Pancreas (tissue), 10 donors: ENCODE results near the gene UQCC2. TPM values are rescaled to one million over a fixed set of nuclear protein-coding genes. Genes with fewer than 3 reads are reported as not detected.

Experiments
- ATAC-seq, 4 donors: fragments of 200-7000 bp; cut with Tn5 transposase; one replicate each; pipeline versions ENCODE4 v1.8.0 to v1.9.1; 2020; ENCODE audit warnings: mild to moderate bottlenecking in 4 of 4, moderate library complexity in 4 of 4
- DNase-seq, 6 donors: peaks; one replicate each; pipeline ENCODE4 v3.0.0-alpha.2; 2020
- FAIRE-seq: peaks from 2 replicates; lab custom pipeline; 2012; peaks lifted over from hg19 to GRCh38; lab: Jason Lieb, UNC
- H3K27ac ChIP-seq, 4 donors: fragments of 200-600 bp; sonication (generic); 1 replicate in 3 of 4; 2 replicates in 1 of 4; pipeline versions ENCODE4 v1.5.0 to v1.8.0; 2020
- H3K27me3 ChIP-seq, 4 donors: fragments of 200-600 bp; one replicate each; pipeline ENCODE4 v1.8.0; 2021
- H3K36me3 ChIP-seq, 3 donors: fragments of 200-600 bp; sonication (generic) in 1 of 3; one replicate each; pipeline versions ENCODE4 v1.5.0 to v1.8.0; 2020 to 2021
- H3K4me1 ChIP-seq, 3 donors: fragments of 200-600 bp; one replicate each; pipeline ENCODE4 v1.8.0; 2021
- H3K4me3 ChIP-seq, 4 donors: fragments of 200-600 bp; sonication (generic) in 2 of 4; one replicate each; pipeline versions ENCODE4 v1.5.0 to v1.8.0; 2020 to 2021
- H3K9me3 ChIP-seq, 4 donors: fragments of 200-600 bp; one replicate each; pipeline ENCODE4 v1.8.0; 2021
- CTCF ChIP-seq, 4 donors: fragments of 200-600 bp; sonication (generic) in 3 of 4; IDR thresholded peaks; one replicate each; pipeline versions ENCODE4 v1.5.0 to v1.8.0; 2021; ENCODE audit warnings: antibody characterized with exemption in 4 of 4
- WGBS, 2 donors: extraction: QIAGEN DNeasy Blood & Tissue Kit; methylation state at CpG; one replicate each; pipeline ENCODE4 v1.1.7; 2013; 5-methylcytosine and 5-hydroxymethylcytosine counted together
- intact Hi-C, 3 donors: fragments of 100-400 bp; cut with DNase I; formaldehyde crosslinking; loops; one replicate each; pipeline versions ENCODE4 v1.11.1 to v1.14.2; 2022
- polyA plus RNA-seq, 2 donors: library from polyadenylated mRNA; stranded (reverse); fragments of 200-250 nt; gene quantifications; one replicate each; pipeline ENCODE4 v1.2.3, GENCODE V29; 2013
- total RNA-seq, 6 donors: library from RNA; stranded (reverse); fragmentation: NEBNext Ultra II Directional in 4 of 6; extraction: Animal tissue kit (Norgen Biotek cat#: 25700) in 4 of 6; gene quantifications; one replicate each; pipeline versions ENCODE4 v1.2.1 to v1.2.4, GENCODE V29; 2021 to 2023
- donor health status: healthy with polysubstance abuse.
- donor health status: DM: no; HTN: no; CAD: no; lungs with moderate emphysema.
- donor health status: DM: no; HTN: no; CAD: no.
- donor health status: control.
- donor health status: control.
- donor health status: Bipolar disorder and iron deficiency.
- donor health status: DM: yes; HTN: yes; CAD: no.
- donor health status: DM: no; HTN: no; CAD: no.
- donor health status: DM: no; HTN: no; CAD: no.
- donor health status: DM: yes; HTN: yes; CAD: no.

Gene UQCC2
- total and polyA plus RNA-seq, 8 donors: 13.9 to 58.9 (median 28.6) TPM

- no peak for FAIRE-seq
- H3K27ac ChIP-seq: no peak overlapping the region
- DNase-seq: peak in 1 of 6 donors; percentile 70
- H3K36me3 ChIP-seq: peaks cover 0 to 34% (median 0%) of the 10 kb centered on the region in 3 donors
- intact Hi-C loops: no loop called here
- WGBS, 2 donors: 92 to 96% methylated on average over 15 to 16 of the region's 16 CpGs
- H3K4me3 ChIP-seq: no peak overlapping the region
- TF ChIP-seq CTCF (IDR thresholded peaks at IDR 0.05): no peak
- no peaks in the 10 kb centered on the region for H3K27me3 ChIP-seq
- ATAC-seq: no peak
- H3K9me3 ChIP-seq: no peaks in the 10 kb centered on the region
- H3K4me1 ChIP-seq: no peaks in the 10 kb centered on the region
These were observed 27.0 kb downstream of the UQCC2 start for GRCh38 chr6:33684428-33684896.

- DNase-seq: peak in 1 of 6 donors; percentile 62
- WGBS, 2 donors: 79 to 82% methylated on average over 19 of the region's 19 CpGs
These were observed 27.7 kb downstream of the UQCC2 start for GRCh38 chr6:33683576-33684427.

GRCh38 chr6:33683051-33683571, 28.4 kb downstream of the UQCC2 start:
- WGBS, 2 donors: 88 to 93% methylated on average over 15 of the region's 15 CpGs
- no peak for TF ChIP-seq CTCF (IDR thresholded peaks at IDR 0.05)
- FAIRE-seq (no peak), ATAC-seq (no peak), DNase-seq (peak in 1 of 6 donors; percentile 44)
- no peak overlapping the region for H3K4me3 ChIP-seq
- peaks cover 0 to 35% (median 0%) of the 10 kb centered on the region in 3 donors for H3K36me3 ChIP-seq
- intact Hi-C loops: no loop called here
- no peak overlapping the region for H3K27ac ChIP-seq
- no peaks in the 10 kb centered on the region for H3K27me3 ChIP-seq
- H3K9me3 ChIP-seq: no peaks in the 10 kb centered on the region
- no peaks in the 10 kb centered on the region for H3K4me1 ChIP-seq

More at GRCh38 chr6:33683576-33684427, 27.7 kb downstream of the UQCC2 start:
- H3K36me3 ChIP-seq: peaks cover 0 to 35% (median 0%) of the 10 kb centered on the region in 3 donors
- no peaks in the 10 kb centered on the region for H3K27me3 ChIP-seq
- intact Hi-C loops: no loop called here
- no peaks in the 10 kb centered on the region for H3K4me1 ChIP-seq
- ATAC-seq: peak in 2 of 4 donors; percentile 31 to 32
- no peak overlapping the region for H3K4me3 ChIP-seq
- H3K27ac ChIP-seq: no peak overlapping the region
- no peak for TF ChIP-seq CTCF (IDR thresholded peaks at IDR 0.05)
- FAIRE-seq: no peak
- H3K9me3 ChIP-seq: no peaks in the 10 kb centered on the region

GRCh38 chr6:33682341-33682740, 29.2 kb downstream of the UQCC2 start:
- no peak for TF ChIP-seq CTCF (IDR thresholded peaks at IDR 0.05)
- intact Hi-C loops: no loop called here
- H3K27me3 ChIP-seq: no peaks in the 10 kb centered on the region
- H3K4me1 ChIP-seq: no peaks in the 10 kb centered on the region
- WGBS, 2 donors: 94 to 96% methylated on average over 13 of the region's 13 CpGs
- ATAC-seq (no peak), FAIRE-seq (no peak), DNase-seq (peak in 1 of 6 donors; percentile 26)
- no peaks in the 10 kb centered on the region for H3K9me3 ChIP-seq
- H3K36me3 ChIP-seq: peaks cover 0 to 35% (median 0%) of the 10 kb centered on the region in 3 donors
- H3K4me3 ChIP-seq: no peak overlapping the region
- no peak overlapping the region for H3K27ac ChIP-seq
